NCI-H146 (cell line): ENCODE results near the gene CGREF1.

Experiments used
- DNase-seq: peaks from one replicate; lab custom pipeline; 2025; lab: John Stamatoyannopoulos, UW

Gene CGREF1

GRCh38 chr2:27074738-27075565 lies 44.0 kb downstream of the CGREF1 start:
- DNase-seq, result peak; percentile 38

GRCh38 chr2:27073782-27074181 lies 45.1 kb downstream of the CGREF1 start:
- no peak for DNase-seq

- no peak for DNase-seq
Observed at GRCh38 chr2:27072920-27073319, 46.0 kb downstream of the CGREF1 start.

- peak; percentile 61 for DNase-seq
Observed at GRCh38 chr2:27071990-27072830, 46.7 kb downstream of the CGREF1 start.

GRCh38 chr2:27071277-27071989 lies 47.5 kb downstream of the CGREF1 start, which contains the start of gene OST4:
OST4 (minus strand) TSS chr2:27071654.
- peak; percentile 90 for DNase-seq

- DNase-seq, result no peak
Observed at GRCh38 chr2:27070653-27071276, 48.2 kb downstream of the CGREF1 start.

GRCh38 chr2:27069961-27070618 lies 48.8 kb downstream of the CGREF1 start:
- no peak for DNase-seq

- no peak for DNase-seq
Observed at GRCh38 chr2:27069436-27069835, 49.5 kb downstream of the CGREF1 start.

GRCh38 chr2:27067385-27067784 lies 51.5 kb downstream of the CGREF1 start:
- no peak for DNase-seq

GRCh38 chr2:27065128-27065527 lies 53.8 kb downstream of the CGREF1 start:
- DNase-seq, result no peak

GRCh38 chr2:27060323-27060722 lies 58.6 kb downstream of the CGREF1 start:
- no peak for DNase-seq

GRCh38 chr2:27059141-27059820 lies 59.6 kb downstream of the CGREF1 start:
- no peak for DNase-seq

GRCh38 chr2:27058210-27058609 lies 60.7 kb downstream of the CGREF1 start:
- no peak for DNase-seq

GRCh38 chr2:27057184-27057583 lies 61.7 kb downstream of the CGREF1 start:
- no peak for DNase-seq

GRCh38 chr2:27054721-27055120 lies 64.2 kb downstream of the CGREF1 start:
- DNase-seq, result no peak

- DNase-seq, result no peak
Observed at GRCh38 chr2:27053776-27054175, 65.2 kb downstream of the CGREF1 start.

- DNase-seq, result no peak
Observed at GRCh38 chr2:27053321-27053720, 65.6 kb downstream of the CGREF1 start.

GRCh38 chr2:27051902-27052645 lies 66.9 kb downstream of the CGREF1 start:
- DNase-seq, result peak; percentile 47

GRCh38 chr2:27050996-27051901 lies 67.7 kb downstream of the CGREF1 start, which contains the start of gene AGBL5:
AGBL5 (plus strand) TSS chr2:27051668; CDS start chr2:27052959, 1,291 bp downstream.
- DNase-seq, result peak; percentile 93
